ENCODE data around the gene TREM2. TPM values are rescaled to one million over a fixed set of nuclear protein-coding genes. Genes with fewer than 3 reads are reported as not detected.

TREM2 gene
- total RNA-seq = 5.2 TPM

- no peaks in the 10 kb centered on the region for H3K4me1 ChIP-seq
- H3K36me3 ChIP-seq = no peaks in the 10 kb centered on the region
- no peak within 1 kb of the TSS for H3K27ac ChIP-seq
- intact Hi-C loops (cut with DNase I) = no loop called here
- no peaks in the 10 kb centered on the region for H3K9me3 ChIP-seq
- H3K27me3 ChIP-seq = no peaks in the 10 kb centered on the region
- TF ChIP-seq POLR2A (IDR thresholded peaks at IDR 0.05) (no peak), CTCF (IDR thresholded peaks at IDR 0.05) (no peak), POLR2AphosphoS5 (IDR thresholded peaks at IDR 0.05; ENCODE audit: insufficient read depth in 1 of 2, low read depth in 1 of 2) (no peak)
- no peak within 1 kb of the TSS for H3K4me3 ChIP-seq
- DNase-seq (ENCODE audit: extremely low spot score in 2 of 2) = peak in 1 of 2 donors; percentile 70
Observed at GRCh38 chr6:41162687-41163418, at the start of gene TREM2. Gene TREM2, minus strand, starts transcription at chr6:41163116. Its CDS starts 34 bp downstream, at chr6:41163082.

DNA sequence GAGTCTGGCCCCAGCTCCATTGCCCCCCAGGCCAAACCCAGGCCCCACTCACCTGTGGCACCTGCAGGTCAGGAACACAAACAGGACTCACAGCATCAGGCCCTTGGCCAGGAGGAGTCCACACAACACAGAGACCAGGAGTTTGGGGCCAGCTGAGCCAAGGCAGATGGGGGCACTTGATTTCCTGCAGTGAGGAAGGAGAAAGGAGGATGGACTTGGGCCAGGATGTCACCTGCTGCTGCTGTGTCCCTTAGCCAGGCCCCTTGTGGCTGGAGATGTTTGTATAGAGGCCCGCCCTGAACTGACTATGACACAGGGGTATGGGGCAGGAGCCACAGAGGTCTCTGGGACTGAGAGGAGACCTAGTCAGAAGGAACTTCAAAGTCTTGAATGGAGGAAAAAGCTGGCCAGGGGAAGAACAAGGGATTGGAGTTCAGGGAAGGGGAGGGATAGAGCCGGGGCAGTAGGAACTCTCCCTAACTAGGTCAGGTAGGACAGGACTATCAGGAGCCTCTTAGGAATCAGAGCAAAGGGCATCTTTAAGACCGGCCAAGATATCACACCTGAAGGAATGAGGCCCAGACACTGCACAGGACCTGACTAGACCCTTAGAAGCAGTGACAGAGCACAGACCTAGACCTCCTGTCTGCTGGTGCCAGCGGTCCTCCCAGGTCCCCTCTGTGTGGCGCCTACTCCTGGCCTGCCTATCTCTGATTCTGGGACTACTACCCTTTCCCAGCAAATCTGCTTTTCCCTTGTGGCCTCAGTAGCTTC lies 46.8 kb upstream of the TREM2 start:
- Histone ChIP-seq H3K4me3 (no peak overlapping the region), H3K27ac (no peak overlapping the region), H3K36me3 (no peaks in the 10 kb centered on the region), H3K27me3 (no peaks in the 10 kb centered on the region), H3K4me1 (no peaks in the 10 kb centered on the region), H3K9me3 (no peaks in the 10 kb centered on the region)
- intact Hi-C loops (cut with DNase I) = no loop called here
- TF ChIP-seq CTCF (IDR thresholded peaks at IDR 0.05) (no peak), POLR2A (IDR thresholded peaks at IDR 0.05) (no peak), POLR2AphosphoS5 (IDR thresholded peaks at IDR 0.05; ENCODE audit: insufficient read depth in 1 of 2, low read depth in 1 of 2) (no peak)
- DNase-seq (ENCODE audit: extremely low spot score in 2 of 2) = peak; percentile 56 to 77

DNA sequence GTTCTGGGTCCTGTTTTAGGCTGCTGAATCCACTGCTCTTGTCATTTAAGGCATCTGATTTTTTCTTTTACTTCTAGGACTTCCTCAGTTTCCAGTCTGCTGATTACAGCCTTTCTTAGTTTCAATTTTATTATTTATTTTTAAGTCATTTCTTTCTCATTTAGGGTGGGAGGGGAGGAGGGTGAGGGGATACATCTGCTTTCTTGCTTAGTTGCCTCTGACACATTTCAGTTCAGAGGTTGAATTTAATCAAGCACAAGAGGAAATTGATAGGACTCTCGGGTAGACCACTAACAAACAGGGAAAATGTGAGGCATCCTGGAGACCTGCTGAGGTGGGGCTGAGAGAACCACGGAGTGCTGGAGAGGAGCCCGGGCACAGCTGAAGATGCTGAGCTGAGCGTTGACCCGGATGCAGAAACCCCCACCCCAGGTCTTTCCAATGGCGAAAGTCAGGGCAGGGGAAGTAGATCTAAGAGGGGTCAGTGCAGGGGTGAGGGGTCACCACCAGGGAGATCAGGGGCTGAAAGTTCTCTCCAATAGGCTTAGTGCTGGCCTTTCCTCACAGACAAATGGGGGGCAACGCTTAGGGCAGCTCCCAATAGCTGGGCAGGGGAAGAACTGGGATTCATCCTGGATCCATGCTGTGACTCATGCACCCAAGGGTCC lies 45.7 kb upstream of the TREM2 start:
- H3K27ac ChIP-seq = no peak overlapping the region
- intact Hi-C loops (cut with DNase I) = no loop called here
- no peak for TF ChIP-seq POLR2AphosphoS5 (IDR thresholded peaks at IDR 0.05; ENCODE audit: insufficient read depth in 1 of 2, low read depth in 1 of 2)
- TF ChIP-seq POLR2A (IDR thresholded peaks at IDR 0.05) = no peak
- TF ChIP-seq CTCF (IDR thresholded peaks at IDR 0.05) = no peak
- no peaks in the 10 kb centered on the region for H3K27me3 ChIP-seq
- H3K4me1 ChIP-seq = no peaks in the 10 kb centered on the region
- H3K9me3 ChIP-seq = no peaks in the 10 kb centered on the region
- H3K36me3 ChIP-seq = no peaks in the 10 kb centered on the region
- H3K4me3 ChIP-seq = no peak overlapping the region
- peak; percentile 42 to 52 for DNase-seq (ENCODE audit: extremely low spot score in 2 of 2)

- H3K36me3 ChIP-seq = no peaks in the 10 kb centered on the region
- no peak overlapping the region for H3K27ac ChIP-seq
- H3K27me3 ChIP-seq = no peaks in the 10 kb centered on the region
- intact Hi-C loops (cut with DNase I) = no loop called here
- no peak for DNase-seq (ENCODE audit: extremely low spot score in 2 of 2)
- H3K9me3 ChIP-seq = no peaks in the 10 kb centered on the region
- H3K4me3 ChIP-seq = no peak overlapping the region
- no peak for TF ChIP-seq POLR2AphosphoS5 (IDR thresholded peaks at IDR 0.05; ENCODE audit: insufficient read depth in 1 of 2, low read depth in 1 of 2)
- no peak for TF ChIP-seq CTCF (IDR thresholded peaks at IDR 0.05)
- TF ChIP-seq POLR2A (IDR thresholded peaks at IDR 0.05) = no peak
- no peaks in the 10 kb centered on the region for H3K4me1 ChIP-seq
Observed at GRCh38 chr6:41204156-41204555, 41.2 kb upstream of the TREM2 start.
